Measurements from ENCODE around the gene VAMP8.
A peak's percentile ranks its signal among the peaks of the same experiment; 100 is the strongest.

DNA sequence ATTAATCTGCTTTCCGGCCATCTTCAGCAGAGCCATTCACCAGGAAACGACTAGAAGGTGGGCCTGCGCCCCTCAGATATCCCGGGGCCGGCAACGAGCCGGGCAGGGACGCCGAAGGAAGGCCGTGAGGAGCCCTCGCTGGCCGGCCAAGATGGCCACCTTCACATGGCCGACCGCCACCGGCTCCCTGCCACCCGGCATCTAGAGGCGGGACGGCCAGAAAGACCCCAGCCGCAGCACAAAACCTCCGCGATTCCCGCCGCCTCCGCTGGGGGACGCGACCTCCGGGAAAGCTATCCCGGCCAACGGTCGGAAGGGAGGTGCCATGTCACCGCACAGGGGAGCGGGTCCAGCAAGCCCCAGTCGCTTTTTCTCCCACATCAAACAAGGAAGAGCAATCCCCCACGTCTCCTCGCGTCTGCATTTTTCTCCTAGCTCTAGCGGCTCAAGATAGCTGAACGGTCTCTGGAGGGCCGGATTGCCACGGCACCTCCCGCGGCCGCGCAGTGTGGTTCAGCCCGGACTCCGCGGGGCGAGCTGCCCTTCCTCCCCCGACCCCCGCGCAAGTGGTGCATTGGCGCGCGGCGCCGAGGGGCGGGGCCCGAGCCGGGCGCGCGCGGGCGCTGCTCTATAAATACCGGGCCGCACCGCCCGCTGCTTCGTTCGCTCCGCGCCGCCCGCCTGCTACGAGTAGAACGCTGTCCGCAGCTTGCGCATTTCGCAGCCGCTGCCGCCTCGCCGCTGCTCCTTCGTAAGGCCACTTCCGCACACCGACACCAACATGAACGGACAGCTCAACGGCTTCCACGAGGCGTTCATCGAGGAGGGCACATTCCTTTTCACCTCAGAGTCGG, 38.7 kb upstream of the VAMP8 start, which contains the start of gene MAT2A:
- TF ChIP-seq, protein P1, sequence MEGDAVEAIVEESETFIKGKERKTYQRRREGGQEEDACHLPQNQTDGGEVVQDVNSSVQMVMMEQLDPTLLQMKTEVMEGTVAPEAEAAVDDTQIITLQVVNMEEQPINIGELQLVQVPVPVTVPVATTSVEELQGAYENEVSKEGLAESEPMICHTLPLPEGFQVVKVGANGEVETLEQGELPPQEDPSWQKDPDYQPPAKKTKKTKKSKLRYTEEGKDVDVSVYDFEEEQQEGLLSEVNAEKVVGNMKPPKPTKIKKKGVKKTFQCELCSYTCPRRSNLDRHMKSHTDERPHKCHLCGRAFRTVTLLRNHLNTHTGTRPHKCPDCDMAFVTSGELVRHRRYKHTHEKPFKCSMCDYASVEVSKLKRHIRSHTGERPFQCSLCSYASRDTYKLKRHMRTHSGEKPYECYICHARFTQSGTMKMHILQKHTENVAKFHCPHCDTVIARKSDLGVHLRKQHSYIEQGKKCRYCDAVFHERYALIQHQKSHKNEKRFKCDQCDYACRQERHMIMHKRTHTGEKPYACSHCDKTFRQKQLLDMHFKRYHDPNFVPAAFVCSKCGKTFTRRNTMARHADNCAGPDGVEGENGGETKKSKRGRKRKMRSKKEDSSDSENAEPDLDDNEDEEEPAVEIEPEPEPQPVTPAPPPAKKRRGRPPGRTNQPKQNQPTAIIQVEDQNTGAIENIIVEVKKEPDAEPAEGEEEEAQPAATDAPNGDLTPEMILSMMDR (IDR thresholded peaks at IDR 0.05; ENCODE audit: low read length): peak; percentile 65
- no peak for TF ChIP-seq EZH2phosphoT487 (IDR thresholded peaks at IDR 0.05; ENCODE audit: low read length)

All from MM.1S (cell line).